HPDE6-E6E7 (cell line): ENCODE data around the gene ZNF714.
"Not testable (repeated sequence)": the region's sequence is repeated elsewhere in the genome, so short reads cannot be mapped to it uniquely, and the experiment has no call there.

Experiments used
- DNase-seq: peaks from one replicate; pipeline ENCODE4 v3.0.0; 2011; ENCODE audit warnings: missing footprints; ENCODE audit errors: extremely low spot score

The ZNF714 gene

DNA sequence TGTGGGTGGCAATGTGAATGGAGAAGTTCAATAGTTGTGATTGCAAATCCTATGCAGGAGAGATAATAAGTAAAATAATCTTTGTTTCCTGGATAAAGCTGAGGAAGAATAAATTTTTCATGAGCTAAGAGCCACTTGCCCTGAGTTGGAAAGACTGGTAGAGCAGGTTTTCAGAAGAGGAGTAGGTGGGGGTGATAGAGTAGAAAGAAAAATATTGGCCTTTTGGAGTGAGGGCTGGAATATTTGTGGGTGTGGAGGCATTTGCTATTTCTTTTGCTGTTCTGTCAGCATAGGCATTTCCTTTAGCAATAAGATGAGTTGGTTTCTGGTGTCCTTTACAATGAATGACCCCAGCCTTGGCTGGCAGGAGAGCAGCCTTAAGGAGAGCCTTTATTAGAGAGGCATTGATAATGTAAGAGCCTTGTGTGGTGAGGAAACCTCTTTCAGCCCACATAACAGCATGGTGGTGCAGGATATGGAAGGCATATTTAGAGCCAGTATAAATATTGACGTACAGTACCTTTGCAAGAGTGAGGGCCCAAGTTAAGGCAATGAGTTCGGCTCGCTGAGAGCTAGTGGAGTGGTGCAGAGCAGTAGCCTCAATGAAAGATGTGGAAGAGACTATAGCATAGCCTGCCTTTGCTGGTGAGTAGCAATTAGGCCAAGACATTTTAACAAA lies 48.2 kb downstream of the ZNF714 start:
- peak; percentile 14 for DNase-seq

DNA sequence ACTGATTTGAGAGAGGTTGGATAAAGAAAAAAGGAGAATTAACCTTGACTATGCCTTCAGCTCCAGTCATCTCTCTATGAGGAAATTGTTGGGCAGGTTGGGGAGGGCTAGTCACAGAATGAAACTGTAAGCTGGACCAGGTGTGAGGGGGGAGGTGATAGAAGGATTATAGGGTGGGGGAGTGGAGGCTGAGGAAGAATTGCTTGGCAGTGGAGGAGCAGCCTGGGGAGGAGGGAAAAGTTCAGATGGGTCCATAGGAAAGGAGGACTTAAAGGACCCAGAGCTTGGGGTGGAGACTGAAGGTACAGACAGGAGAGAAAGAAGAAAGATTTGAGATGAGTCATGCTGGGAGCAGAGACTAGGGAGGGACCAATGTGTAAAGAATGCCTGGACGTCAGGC lies 51.6 kb downstream of the ZNF714 start:
- DNase-seq, result no peak

DNA sequence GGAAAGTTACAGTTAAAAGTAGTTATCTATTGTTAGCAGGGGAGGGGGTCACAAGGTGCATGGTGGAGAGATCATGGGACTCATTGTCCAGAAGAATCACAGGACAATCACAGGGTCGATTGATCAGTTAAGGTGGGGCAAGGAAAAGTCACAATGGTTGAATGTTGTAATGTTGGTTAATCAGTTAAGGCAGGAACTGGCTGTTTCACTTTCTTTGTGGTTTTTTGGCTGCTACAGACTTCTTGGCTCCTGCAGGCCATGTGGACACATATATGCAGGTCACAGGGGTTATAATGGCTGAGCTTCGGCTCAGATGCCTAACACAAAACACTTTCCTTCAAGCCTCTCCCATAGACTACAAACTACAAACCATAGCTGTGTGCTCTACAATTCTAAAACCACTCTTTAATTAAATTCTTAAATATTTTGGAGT lies 52.9 kb downstream of the ZNF714 start:
- no peak for DNase-seq

DNA sequence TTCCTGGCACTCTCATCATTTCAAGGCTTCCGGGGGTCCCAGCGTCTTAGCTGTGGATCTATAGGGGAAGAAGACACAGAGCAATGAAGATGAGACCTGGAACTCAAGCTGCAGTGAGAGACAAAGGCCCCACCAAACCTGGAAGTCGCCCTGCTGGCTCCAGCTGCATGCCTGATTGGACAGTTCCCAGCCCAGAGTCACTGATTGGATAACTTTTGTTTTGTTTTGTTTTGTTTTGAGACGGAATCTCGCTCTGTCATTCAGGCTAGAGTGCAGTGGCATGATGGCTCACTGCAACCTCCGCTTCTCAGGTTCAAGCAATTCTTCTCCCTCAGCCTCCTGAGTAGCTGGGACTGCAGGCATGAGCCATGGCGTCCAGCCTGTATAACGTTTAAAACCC lies 53.4 kb downstream of the ZNF714 start:
- no peak for DNase-seq

DNA sequence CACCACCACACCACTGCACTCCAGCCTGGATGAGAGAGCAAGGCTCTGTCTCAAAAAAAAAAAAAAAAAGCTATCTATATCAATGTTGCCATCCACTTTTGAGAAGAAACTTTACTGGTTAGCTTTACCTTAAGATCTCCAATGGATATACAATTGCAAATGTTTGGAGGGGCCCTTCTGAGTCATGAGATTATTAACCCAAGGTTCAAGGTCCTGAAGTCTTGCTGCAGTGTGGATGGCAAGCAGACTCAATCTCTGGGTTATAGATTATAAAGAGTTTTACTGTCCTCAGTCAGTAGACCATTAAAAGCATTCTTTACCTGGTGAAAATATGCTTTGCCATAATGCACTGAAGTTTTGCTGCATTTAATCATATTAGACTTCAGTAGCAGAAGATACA lies 56.1 kb downstream of the ZNF714 start:
- no peak for DNase-seq

DNA sequence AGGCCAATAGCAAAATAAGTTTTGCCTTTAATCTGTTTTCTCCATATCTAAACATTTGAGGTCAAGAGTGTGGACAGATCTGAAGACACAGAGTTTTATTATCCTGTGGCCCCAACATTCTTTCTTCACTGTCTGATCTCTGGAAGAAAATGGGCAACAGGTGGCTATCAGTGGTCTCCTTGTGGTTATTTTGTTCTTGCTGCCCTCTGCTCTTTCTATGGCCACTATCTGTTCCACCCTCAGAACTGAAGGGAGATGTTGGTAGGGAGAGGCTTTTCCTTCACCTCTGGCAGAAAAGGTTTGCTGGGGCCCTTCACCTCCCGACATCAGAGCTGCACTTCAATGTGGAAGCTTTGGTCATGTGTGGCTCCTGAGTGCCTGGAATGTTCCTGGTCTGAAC lies 59.0 kb downstream of the ZNF714 start:
- not testable (repeated sequence) for DNase-seq

DNA sequence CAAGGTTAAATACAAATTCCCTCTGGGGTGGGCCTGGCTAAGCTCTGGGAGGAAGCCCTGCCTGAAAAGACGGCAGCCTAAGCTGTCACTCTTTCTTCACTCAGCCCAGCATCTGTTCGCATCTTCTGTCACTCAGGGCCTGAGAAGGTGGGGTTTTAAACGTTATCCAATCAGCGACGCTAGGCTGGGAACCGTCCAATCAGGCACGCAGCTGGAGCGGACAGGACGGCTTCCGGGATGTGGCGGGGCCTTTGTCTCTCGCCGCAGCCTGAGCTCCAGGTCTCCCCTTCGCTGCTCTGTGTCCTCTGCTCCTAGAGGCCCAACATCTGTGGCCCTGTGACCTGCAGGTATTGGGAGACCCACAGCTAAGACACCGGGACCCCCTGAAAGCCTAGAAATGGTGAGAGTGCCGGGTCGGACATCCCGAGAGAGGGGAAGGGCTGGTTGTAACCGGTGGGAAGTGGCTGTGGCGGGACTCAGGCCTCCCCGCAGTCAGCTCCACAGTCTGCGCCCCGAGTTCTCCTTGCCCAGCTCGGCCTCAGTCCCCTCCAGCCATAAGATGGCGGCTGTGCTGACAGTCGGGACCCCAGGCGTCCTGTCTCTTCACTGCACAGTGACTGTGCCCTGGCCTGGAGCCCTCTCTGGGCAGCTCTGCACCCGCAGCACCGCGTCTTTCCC lies 59.9 kb downstream of the ZNF714 start, which contains the start of gene ZNF431:
Gene ZNF431 (plus strand): TSS at position 254 of the 678 bp plus-strand sequence. CDS start 144 bp downstream, at position 398.
- DNase-seq, result peak; percentile 65

DNA sequence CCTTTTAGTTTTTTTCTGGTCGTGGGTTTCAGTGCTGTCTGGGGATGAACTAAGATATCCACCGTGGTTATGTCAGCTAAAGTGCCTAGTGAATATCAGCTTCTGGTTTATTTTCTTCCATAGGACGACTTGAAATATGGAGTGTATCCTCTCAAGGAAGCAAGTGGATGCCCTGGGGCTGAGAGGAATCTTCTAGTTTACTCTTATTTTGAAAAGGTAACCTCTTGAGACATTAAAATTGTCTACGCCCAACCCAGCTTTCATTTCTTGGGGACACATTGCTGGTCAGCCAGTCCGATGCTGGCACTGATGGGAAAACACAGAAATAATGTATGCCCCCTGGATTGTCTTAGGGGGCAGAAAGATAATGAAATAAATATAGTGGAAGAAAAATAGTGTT lies 61.4 kb downstream of the ZNF714 start:
- no peak for DNase-seq

DNA sequence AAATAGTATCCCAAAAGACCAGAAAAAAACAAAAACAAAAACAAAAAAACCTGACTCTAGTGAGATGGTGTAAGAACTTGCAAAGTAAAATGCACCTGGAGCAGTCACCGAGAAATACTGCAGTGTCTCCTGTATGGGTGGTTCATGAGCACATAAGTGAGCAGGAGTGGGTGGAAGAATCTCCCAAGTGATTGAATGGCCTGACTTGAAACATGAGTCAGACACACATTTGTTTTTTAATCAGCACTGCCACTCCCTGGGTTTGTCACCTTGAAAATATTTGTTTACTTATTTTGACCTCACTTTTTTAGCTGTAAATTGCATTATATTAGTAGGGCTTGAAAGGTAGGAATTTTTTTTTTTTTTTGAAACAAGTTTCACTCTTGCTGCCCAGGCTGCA lies 61.9 kb downstream of the ZNF714 start:
- DNase-seq, result peak; percentile 41

DNA sequence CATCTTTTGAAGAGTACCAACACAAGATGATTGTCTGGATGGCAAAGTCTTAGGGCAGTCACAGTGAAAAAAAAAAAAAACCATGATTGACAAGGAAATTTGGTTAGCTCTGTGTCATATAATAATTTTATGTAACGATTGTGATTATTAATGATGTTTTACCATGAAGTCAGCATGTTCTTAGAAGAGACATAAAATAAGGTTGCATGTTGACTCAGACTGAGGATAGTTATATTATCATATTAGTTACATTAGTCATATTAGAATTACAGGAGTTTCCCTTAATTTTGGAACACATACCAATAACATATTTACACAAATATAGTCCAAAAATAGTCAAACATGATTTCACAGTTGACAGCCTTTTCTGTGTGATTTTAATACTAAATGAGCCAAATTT lies 65.5 kb downstream of the ZNF714 start:
- DNase-seq, result no peak

DNA sequence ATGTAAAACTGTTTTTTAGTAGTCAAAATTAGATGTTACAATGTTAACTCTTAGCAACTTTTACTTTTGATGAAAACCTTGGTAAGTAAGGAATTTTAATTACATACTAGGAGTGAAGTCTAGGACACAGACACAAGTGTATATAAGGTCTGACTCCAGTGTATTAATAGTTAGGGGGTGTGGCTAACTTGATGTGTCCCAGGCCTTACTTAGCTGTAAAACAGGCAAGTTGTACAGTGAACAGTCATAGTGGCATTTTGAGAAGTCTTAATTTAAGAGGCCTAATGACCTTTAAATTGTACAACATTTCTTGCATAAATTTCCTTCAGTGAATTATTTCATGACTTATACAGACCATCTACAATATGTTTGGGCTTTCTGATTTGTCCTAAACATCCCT lies 66.7 kb downstream of the ZNF714 start:
- no peak for DNase-seq

DNA sequence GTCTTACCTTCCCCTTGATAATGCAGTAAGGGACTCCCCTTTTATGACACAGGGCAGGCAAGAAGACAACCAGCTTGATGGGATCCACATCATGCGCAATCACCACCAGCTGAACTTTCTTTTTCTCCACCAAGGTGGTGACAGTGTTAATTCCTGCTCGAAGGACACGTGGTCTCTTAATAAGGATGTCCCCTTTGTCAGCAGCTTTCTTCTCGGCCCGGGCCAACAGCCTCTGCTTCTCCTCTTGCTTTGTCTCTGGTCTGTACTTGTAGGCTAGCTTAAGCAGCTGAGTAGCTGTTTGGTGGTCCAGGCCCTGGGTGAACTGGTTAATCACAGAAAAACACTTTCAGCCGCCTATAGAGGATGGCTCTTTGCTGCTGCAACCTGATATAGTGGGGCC lies 67.9 kb downstream of the ZNF714 start:
- no peak for DNase-seq

DNA sequence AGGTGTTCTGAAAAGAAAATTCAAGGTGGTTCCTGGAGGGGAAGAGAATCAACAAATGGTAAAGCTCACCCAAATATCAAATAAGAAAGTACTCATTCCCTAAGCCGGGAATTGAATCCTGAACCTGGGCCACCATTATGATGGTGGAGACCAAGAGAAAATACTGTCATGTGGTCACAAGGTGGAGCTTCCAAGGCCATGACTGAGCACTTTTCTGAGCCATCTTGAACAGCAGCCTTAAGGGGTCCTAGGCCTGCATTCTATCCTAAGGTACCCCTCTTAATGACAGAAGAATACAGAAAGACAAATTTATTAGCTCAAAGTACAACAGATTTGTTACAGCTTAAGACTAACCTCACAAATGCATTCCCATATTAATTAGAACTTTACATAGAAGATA lies 69.5 kb downstream of the ZNF714 start:
- DNase-seq, result no peak

DNA sequence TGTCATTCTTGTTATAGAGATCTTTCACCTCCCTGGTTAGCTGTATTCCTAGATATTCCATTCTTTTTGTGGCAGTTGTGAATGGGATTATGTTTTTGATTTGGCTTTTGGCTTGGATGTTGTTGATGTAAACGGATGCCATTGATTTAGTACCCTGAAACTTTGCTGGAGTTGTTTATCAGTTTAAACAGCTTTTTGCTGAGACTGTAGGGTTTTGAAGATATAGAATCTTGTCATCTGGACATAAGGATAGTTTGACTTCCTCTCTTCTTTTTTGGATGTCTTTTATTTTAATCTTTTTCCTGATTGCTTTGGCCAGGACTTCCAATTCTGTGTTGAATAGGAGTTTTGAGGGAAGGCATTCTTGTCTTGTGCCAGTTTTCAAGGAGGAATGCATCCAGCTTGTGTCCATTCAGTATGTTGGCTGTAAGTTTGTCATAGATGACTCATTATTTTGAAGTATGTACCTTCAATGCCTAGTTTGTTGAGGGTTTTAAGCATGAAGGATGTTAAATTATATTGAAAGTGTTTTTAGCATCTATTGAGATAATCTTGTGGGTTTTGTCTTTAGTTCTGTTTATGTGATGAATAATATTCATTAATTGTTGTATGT lies 76.6 kb downstream of the ZNF714 start:
- no peak for DNase-seq

DNA sequence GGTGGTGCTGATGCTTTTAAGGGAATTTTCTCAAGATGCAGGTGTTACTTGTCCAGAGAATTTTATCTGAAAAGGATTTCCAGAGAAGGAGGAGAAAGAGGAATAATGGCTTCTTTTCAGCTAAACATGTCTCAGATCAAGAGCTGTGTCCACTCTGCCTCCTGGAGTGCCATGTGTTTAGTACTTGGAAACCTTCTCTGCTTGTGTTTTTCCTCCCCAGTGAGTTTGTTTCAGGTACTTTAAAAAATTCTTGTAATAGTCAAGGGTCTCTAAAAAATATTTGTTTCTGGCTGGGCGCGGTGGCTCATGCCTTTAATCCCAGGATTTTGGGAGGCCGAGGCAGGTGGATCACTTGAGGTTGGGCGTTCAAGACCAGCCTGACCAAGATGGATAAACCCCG lies 82.5 kb downstream of the ZNF714 start:
- DNase-seq, result no peak

DNA sequence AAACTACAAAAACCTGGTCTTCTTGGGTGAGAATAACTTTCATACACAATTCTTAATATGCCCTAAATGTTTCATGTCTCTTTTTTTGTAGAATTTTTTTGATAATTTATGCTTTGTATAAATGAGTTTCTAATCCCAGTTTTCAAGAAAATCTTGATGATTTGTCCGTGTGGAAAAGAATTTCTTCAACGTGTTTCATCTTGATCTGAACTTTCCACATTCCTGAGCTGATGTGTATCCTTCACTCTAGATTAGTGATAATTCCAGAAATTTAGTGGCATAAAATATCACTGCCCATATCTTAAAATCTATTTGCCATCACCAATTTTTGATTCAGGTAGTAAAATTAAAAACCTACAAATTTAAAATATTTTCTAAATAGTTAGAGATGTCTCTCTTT lies 84.4 kb downstream of the ZNF714 start:
- DNase-seq, result no peak
